Left lung (tissue), 10 donors: ENCODE results near the gene ARHGAP15. TPM values are rescaled to one million over a fixed set of nuclear protein-coding genes. Genes with fewer than 3 reads are reported as not detected.

Experiments used
- ATAC-seq: fragments of 200-7000 bp; cut with Tn5 transposase; one replicate; pipeline ENCODE4 v1.9.1; 2020; ENCODE audit warnings: moderate library complexity
- DNase-seq, 4 donors: peaks; one replicate each; pipeline ENCODE4 v3.0.0-alpha.2; 2013 to 2020
- H3K27ac ChIP-seq, 2 donors: fragments of 200-600 bp; sonication (generic) in 1 of 2; one replicate each; pipeline versions ENCODE4 v1.5.0 to v1.8.0; 2020 to 2021
- H3K27me3 ChIP-seq, 2 donors: fragments of 200-600 bp; sonication (generic) in 1 of 2; one replicate each; pipeline versions ENCODE4 v1.5.0 to v1.8.0; 2020 to 2021
- H3K36me3 ChIP-seq, 2 donors: fragments of 200-600 bp; sonication (generic) in 1 of 2; one replicate each; pipeline versions ENCODE4 v1.5.0 to v1.8.0; 2020 to 2021
- H3K4me1 ChIP-seq, 2 donors: fragments of 200-600 bp; one replicate each; pipeline ENCODE4 v1.8.0; 2021
- H3K4me3 ChIP-seq, 2 donors: fragments of 200-600 bp; sonication (generic) in 1 of 2; one replicate each; pipeline versions ENCODE4 v1.5.0 to v1.8.0; 2020 to 2021; ENCODE audit warnings: mild to moderate bottlenecking in 1 of 2
- H3K9me3 ChIP-seq, 2 donors: fragments of 200-600 bp; sonication (generic) in 1 of 2; one replicate each; pipeline versions ENCODE4 v1.5.0 to v1.8.0; 2020 to 2021
- intact Hi-C, 2 donors: fragments of 100-400 bp; cut with DNase I; formaldehyde crosslinking; loops; one replicate each; pipeline versions ENCODE4 v1.11.2 to v1.14.2; 2022
- polyA plus RNA-seq, 6 donors: library from polyadenylated mRNA; unstranded; fragments of 120-200 nt; gene quantifications; one replicate each; pipeline ENCODE4 v1.2.1, GENCODE V29; 2013; ENCODE audit not compliant: insufficient read length in 6 of 6
- total RNA-seq, 2 donors: library from RNA; stranded (reverse); fragmentation: NEBNext Ultra II Directional; extraction: Animal tissue kit (Norgen Biotek cat#: 25700); gene quantifications; one replicate each; pipeline ENCODE4 v1.2.1, GENCODE V29; 2021
- TF ChIP-seq, protein P1 (sequence below), 2 donors: fragments of 200-600 bp; sonication (generic) in 1 of 2; IDR thresholded peaks; one replicate each; pipeline versions ENCODE4 v1.5.0 to v1.8.0; 2021; ENCODE audit warnings: antibody characterized with exemption in 2 of 2
- donor health status: DM: no; HTN: yes; CAD: no.
- donor health status: DM: no; HTN: no; CAD: no.

The ARHGAP15 gene
- total and polyA plus RNA-seq, 8 donors, result 16.8 to 48.3 (median 30.2) TPM

- TF ChIP-seq, protein P1, sequence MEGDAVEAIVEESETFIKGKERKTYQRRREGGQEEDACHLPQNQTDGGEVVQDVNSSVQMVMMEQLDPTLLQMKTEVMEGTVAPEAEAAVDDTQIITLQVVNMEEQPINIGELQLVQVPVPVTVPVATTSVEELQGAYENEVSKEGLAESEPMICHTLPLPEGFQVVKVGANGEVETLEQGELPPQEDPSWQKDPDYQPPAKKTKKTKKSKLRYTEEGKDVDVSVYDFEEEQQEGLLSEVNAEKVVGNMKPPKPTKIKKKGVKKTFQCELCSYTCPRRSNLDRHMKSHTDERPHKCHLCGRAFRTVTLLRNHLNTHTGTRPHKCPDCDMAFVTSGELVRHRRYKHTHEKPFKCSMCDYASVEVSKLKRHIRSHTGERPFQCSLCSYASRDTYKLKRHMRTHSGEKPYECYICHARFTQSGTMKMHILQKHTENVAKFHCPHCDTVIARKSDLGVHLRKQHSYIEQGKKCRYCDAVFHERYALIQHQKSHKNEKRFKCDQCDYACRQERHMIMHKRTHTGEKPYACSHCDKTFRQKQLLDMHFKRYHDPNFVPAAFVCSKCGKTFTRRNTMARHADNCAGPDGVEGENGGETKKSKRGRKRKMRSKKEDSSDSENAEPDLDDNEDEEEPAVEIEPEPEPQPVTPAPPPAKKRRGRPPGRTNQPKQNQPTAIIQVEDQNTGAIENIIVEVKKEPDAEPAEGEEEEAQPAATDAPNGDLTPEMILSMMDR (IDR thresholded peaks at IDR 0.05), result no peak
- Histone ChIP-seq H3K9me3 (no peaks in the 10 kb centered on the region), H3K27ac (no peak overlapping the region), H3K36me3 (no peaks in the 10 kb centered on the region), H3K27me3 (no peaks in the 10 kb centered on the region), H3K4me1 (peaks cover 0 to 5% of the 10 kb centered on the region in 2 donors), H3K4me3 (no peak overlapping the region)
- ATAC-seq (no peak), DNase-seq (no peak)
- intact Hi-C loops, result no loop called here
Observed at GRCh38 chr2:143336719-143337210, 207.5 kb downstream of the ARHGAP15 start.

- no peaks in the 10 kb centered on the region for H3K27me3 ChIP-seq
- H3K27ac ChIP-seq, result no peak overlapping the region
- H3K9me3 ChIP-seq, result no peaks in the 10 kb centered on the region
- no peaks in the 10 kb centered on the region for H3K36me3 ChIP-seq
- intact Hi-C loops, result no loop called here
- H3K4me3 ChIP-seq, result no peak overlapping the region
- TF ChIP-seq, protein P1 (IDR thresholded peaks at IDR 0.05), result no peak
- H3K4me1 ChIP-seq, result no peaks in the 10 kb centered on the region
- DNase-seq (no peak), ATAC-seq (no peak)
Observed at GRCh38 chr2:143341478-143341877, 212.3 kb downstream of the ARHGAP15 start.

GRCh38 chr2:143344780-143345179 is 215.6 kb downstream of the ARHGAP15 start:
- Histone ChIP-seq H3K4me1 (no peaks in the 10 kb centered on the region), H3K36me3 (no peaks in the 10 kb centered on the region), H3K27ac (no peak overlapping the region), H3K27me3 (no peaks in the 10 kb centered on the region), H3K4me3 (no peak overlapping the region), H3K9me3 (no peaks in the 10 kb centered on the region)
- DNase-seq (no peak), ATAC-seq (peak; percentile 58)
- intact Hi-C loops, result no loop called here
- TF ChIP-seq, protein P1 (IDR thresholded peaks at IDR 0.05), result no peak

DNA sequence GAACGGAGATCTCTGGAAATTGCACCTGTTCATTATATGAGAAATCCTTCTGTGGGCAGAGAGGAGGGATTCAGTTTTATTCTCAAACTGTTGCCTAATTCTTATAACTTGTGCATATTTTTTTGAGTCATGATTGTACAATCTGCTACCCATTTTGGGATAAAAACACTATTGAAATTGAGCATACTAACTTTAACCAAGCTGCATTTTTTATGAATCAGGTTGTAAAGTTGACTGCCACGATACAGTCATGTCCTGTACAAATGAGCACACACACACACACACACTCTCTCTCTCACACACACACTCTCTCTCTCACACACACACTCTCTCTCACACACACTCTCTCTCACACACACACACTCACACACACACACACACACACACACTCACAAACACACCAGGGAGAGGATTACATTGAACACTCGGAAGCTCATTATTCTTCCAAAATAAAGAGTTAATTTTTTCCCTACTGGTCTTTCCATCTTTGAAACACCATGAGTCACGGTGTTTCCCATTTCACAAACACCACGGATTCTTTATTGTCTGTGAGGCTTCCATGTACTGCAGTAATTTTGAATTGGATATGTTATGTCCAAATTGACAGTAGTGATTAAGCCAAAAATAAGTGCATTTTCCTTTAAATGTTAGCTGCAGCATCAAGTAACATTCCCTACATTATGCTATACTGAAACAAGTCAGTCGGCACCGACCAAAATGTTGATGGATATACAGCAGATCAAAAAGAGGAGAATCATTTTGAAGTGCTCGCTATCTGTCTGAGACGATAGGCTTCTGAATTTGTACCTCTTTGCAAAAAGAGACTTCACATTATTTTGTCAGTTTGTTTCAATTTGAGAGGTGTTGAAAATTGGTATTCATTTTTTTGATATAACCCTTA is 216.9 kb downstream of the ARHGAP15 start:
- Histone ChIP-seq H3K36me3 (no peaks in the 10 kb centered on the region), H3K27me3 (no peaks in the 10 kb centered on the region), H3K4me3 (no peak overlapping the region), H3K4me1 (no peaks in the 10 kb centered on the region), H3K27ac (no peak overlapping the region), H3K9me3 (no peaks in the 10 kb centered on the region)
- no peak for ATAC-seq
- intact Hi-C loops, result no loop called here
- no peak for DNase-seq
- TF ChIP-seq, protein P1 (IDR thresholded peaks at IDR 0.05), result no peak

DNA sequence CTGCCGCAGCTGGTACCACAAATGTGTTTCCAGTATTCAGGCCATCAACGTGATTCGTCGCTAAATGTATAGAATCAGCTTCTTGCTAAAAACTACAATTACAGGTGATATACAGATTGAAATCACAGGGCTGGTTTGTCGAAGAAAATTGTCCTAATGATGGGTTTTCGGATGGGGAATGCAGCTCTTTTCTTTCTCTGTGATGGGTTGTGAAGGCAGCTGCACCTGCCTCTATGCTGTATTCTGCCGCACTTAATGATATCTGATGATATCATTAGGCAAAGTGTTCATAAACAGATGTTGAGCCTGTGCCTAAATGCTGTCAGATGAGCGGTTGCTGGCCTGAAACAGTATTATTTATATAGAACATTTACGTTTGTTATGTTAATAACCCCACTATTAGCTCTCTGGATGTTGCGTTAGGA is 218.1 kb downstream of the ARHGAP15 start:
- DNase-seq (no peak), ATAC-seq (no peak)
- Histone ChIP-seq H3K27ac (no peak overlapping the region), H3K4me3 (no peak overlapping the region), H3K36me3 (no peaks in the 10 kb centered on the region), H3K27me3 (no peaks in the 10 kb centered on the region), H3K9me3 (no peaks in the 10 kb centered on the region), H3K4me1 (no peaks in the 10 kb centered on the region)
- TF ChIP-seq, protein P1 (IDR thresholded peaks at IDR 0.05), result no peak
- intact Hi-C loops, result no loop called here
